Gastroesophageal sphincter (tissue), 4 donors: Measurements from ENCODE around the gene ACTR1A. TPM values are rescaled to one million over a fixed set of nuclear protein-coding genes. Genes with fewer than 3 reads are reported as not detected.

Experiments used
- ATAC-seq: fragments of 150-250 bp; one replicate; pipeline ENCODE4 v1.9.1; 2016; ENCODE audit warnings: mild to moderate bottlenecking, moderate library complexity
- H3K27ac ChIP-seq, 4 donors: fragments of 200-600 bp; sonication (generic) in 3 of 4; 1 replicate in 3 of 4; 2 replicates in 1 of 4; pipeline ENCODE4 v1.5.1; 2016 to 2019
- H3K27me3 ChIP-seq: fragments of 200-600 bp; sonication (generic); one replicate; pipeline ENCODE4 v1.5.1; 2019
- H3K36me3 ChIP-seq, 2 donors: fragments of 200-600 bp; sonication (generic); one replicate each; pipeline ENCODE4 v1.5.1; 2019; ENCODE audit warnings: control low read depth in 1 of 2
- H3K4me1 ChIP-seq, 3 donors: fragments of 200-600 bp; sonication (generic); 1 replicate in 2 of 3; 2 replicates in 1 of 3; pipeline ENCODE4 v1.5.1; 2016 to 2019; ENCODE audit warnings: control low read depth in 2 of 3
- H3K4me3 ChIP-seq, 2 donors: fragments of 200-600 bp; sonication (generic); one replicate each; pipeline ENCODE4 v1.5.1; 2019; ENCODE audit warnings: mild to moderate bottlenecking in 1 of 2, moderate library complexity in 1 of 2
- H3K9me3 ChIP-seq, 3 donors: fragments of 200-600 bp; sonication (generic); one replicate each; pipeline ENCODE4 v1.5.1; 2017 to 2019; ENCODE audit warnings: control low read depth in 2 of 3
- CTCF ChIP-seq, 4 experiments: fragments of 200-600 bp in 2 of 4; fragments of 450-650 bp in 2 of 4; sonication (generic) in 1 of 4; IDR thresholded peaks; one replicate each; pipeline ENCODE4 v1.5.1; 2017 to 2019; ENCODE audit warnings: antibody characterized with exemption in 4 of 4, mild to moderate bottlenecking in 2 of 4, moderate library complexity in 2 of 4
- EP300 ChIP-seq: sonication (generic); formaldehyde crosslinking; IDR thresholded peaks from one replicate; pipeline ENCODE4 v1.6.1; 2017; ENCODE audit warnings: antibody characterized with exemption, mild to moderate bottlenecking
- POLR2A ChIP-seq, 2 donors: fragments of 450-650 bp; IDR thresholded peaks; one replicate each; pipeline ENCODE4 v1.6.1; 2017; ENCODE audit warnings: antibody characterized with exemption in 2 of 2, mild to moderate bottlenecking in 2 of 2, moderate library complexity in 1 of 2
- POLR2AphosphoS5 ChIP-seq: sonication (generic); formaldehyde crosslinking; IDR thresholded peaks from one replicate; pipeline ENCODE4 v1.6.1; 2017; ENCODE audit warnings: antibody characterized with exemption
- WGBS, 2 donors: methylation state at CpG; one replicate each; pipeline ENCODE4 v1.1.5; 2018; ENCODE audit warnings: low coverage in 1 of 2; 5-methylcytosine and 5-hydroxymethylcytosine counted together
- total RNA-seq, 4 donors: library from RNA; depleted of rRNA; stranded (reverse); fragments of >200 nt; gene quantifications; one replicate each; pipeline ENCODE4 v1.1.0, GENCODE V29; 2016

Gene ACTR1A
- total RNA-seq, 4 donors from 2014 or later, result 157 to 221 (median 179) TPM

- ATAC-seq, result no peak
- Histone ChIP-seq H3K27ac (peak within 1 kb of the TSS; percentile 6 to 93 (median 87)), H3K27me3 (no peaks in the 10 kb centered on the region), H3K36me3 (no peaks in the 10 kb centered on the region), H3K4me3 (peak within 1 kb of the TSS; percentile 62 to 89), H3K9me3 (no peaks in the 10 kb centered on the region), H3K4me1 (peaks cover 0 to 23% (median 6%) of the 10 kb centered on the region in 3 donors)
- 0 to 40% methylated on average over 2 to 16 of the region's 28 CpGs for WGBS, 2 donors
- no peak for TF ChIP-seq EP300
- TF ChIP-seq POLR2A (IDR thresholded peaks at IDR 0.05), result no peak
- TF ChIP-seq POLR2AphosphoS5, result no peak
- no peak for TF ChIP-seq CTCF (IDR thresholded peaks at IDR 0.05)
Observed at GRCh38 chr10:102451105-102451969, 51.2 kb downstream of the ACTR1A start, which contains the start of gene C10orf95. C10orf95 (minus strand) TSS chr10:102451543; CDS start chr10:102451093, 450 bp downstream.

- H3K4me1 ChIP-seq, result peaks cover 0 to 23% (median 6%) of the 10 kb centered on the region in 3 donors
- no CpG with 5 or more reads among the region's 104 CpGs for WGBS, 2 donors
- H3K36me3 ChIP-seq, result no peaks in the 10 kb centered on the region
- peak overlapping the region; percentile 6 to 93 (median 87) for H3K27ac ChIP-seq
- H3K4me3 ChIP-seq, result peak overlapping the region; percentile 62 to 89
- TF ChIP-seq POLR2A (IDR thresholded peaks at IDR 0.05) (peak; percentile 61 to 69), CTCF (IDR thresholded peaks at IDR 0.05) (peak in 3 of 4 experiments; percentile 1 to 31 (median 14)), POLR2AphosphoS5 (no peak), EP300 (no peak)
- H3K27me3 ChIP-seq, result no peaks in the 10 kb centered on the region
- ATAC-seq, result peak; percentile 94
- H3K9me3 ChIP-seq, result no peaks in the 10 kb centered on the region
Observed at GRCh38 chr10:102450374-102451104, 52.0 kb downstream of the ACTR1A start.

- 0% methylated on average over 1 of the region's 11 CpGs; no CpG with 5 or more reads in 1 of the 2 donors for WGBS, 2 donors
- peak; percentile 1 for ATAC-seq
- H3K27me3 ChIP-seq, result no peaks in the 10 kb centered on the region
Observed at GRCh38 chr10:102450124-102450373, 52.5 kb downstream of the ACTR1A start.

GRCh38 chr10:102449321-102450123 lies 53.0 kb downstream of the ACTR1A start:
- WGBS, 2 donors, result 7 to 13% methylated on average over 13 of the region's 30 CpGs
- H3K27me3 ChIP-seq, result no peaks in the 10 kb centered on the region
- H3K4me1 ChIP-seq, result peaks cover 0 to 23% (median 6%) of the 10 kb centered on the region in 3 donors
- H3K4me3 ChIP-seq, result peak overlapping the region; percentile 62 to 89
- no peaks in the 10 kb centered on the region for H3K36me3 ChIP-seq
- no peaks in the 10 kb centered on the region for H3K9me3 ChIP-seq
- TF ChIP-seq POLR2AphosphoS5 (no peak), CTCF (IDR thresholded peaks at IDR 0.05) (no peak), POLR2A (IDR thresholded peaks at IDR 0.05) (no peak), EP300 (no peak)
- H3K27ac ChIP-seq, result peak overlapping the region; percentile 0 to 93 (median 87)
- ATAC-seq, result peak; percentile 39

More at GRCh38 chr10:102450124-102450373, 52.5 kb downstream of the ACTR1A start:
- TF ChIP-seq CTCF (IDR thresholded peaks at IDR 0.05) (no peak), EP300 (no peak), POLR2A (IDR thresholded peaks at IDR 0.05) (no peak), POLR2AphosphoS5 (no peak)
- Histone ChIP-seq H3K27ac (peak overlapping the region; percentile 0 to 93 (median 87)), H3K4me3 (peak overlapping the region; percentile 62 to 89), H3K9me3 (no peaks in the 10 kb centered on the region), H3K36me3 (no peaks in the 10 kb centered on the region), H3K4me1 (peaks cover 0 to 23% (median 6%) of the 10 kb centered on the region in 3 donors)
